Stomach smooth muscle (tissue), 2 donors: Measurements from ENCODE around the gene WRAP53.
"Not testable (repeated sequence)": the region's sequence is repeated elsewhere in the genome, so short reads cannot be mapped to it uniquely, and the experiment has no call there.

Source experiments
- H3K27ac ChIP-seq: one replicate; pipeline ENCODE4 v1.7.0; 2013; ENCODE audit warnings: mild to moderate bottlenecking, low read length, inconsistent platforms
- H3K27me3 ChIP-seq, 2 donors: one replicate each; pipeline ENCODE4 v1.7.0; 2013; ENCODE audit warnings: low read length in 2 of 2; ENCODE audit not compliant: insufficient read depth in 2 of 2, control insufficient read depth in 1 of 2
- H3K36me3 ChIP-seq, 2 donors: one replicate each; pipeline ENCODE4 v1.7.0; 2013; ENCODE audit warnings: low read length in 2 of 2; ENCODE audit not compliant: control insufficient read depth in 2 of 2, insufficient read depth in 2 of 2
- H3K4me1 ChIP-seq: one replicate; pipeline ENCODE4 v1.7.0; 2013; ENCODE audit warnings: low read length; ENCODE audit not compliant: control insufficient read depth, insufficient read depth
- H3K4me3 ChIP-seq, 2 donors: one replicate each; pipeline ENCODE4 v1.7.0; 2013; ENCODE audit warnings: low read length in 2 of 2
- H3K9ac ChIP-seq, 2 donors: one replicate each; pipeline ENCODE4 v1.7.0; 2013; ENCODE audit warnings: low read length in 2 of 2, mild to moderate bottlenecking in 1 of 2
- H3K9me3 ChIP-seq, 2 donors: one replicate each; pipeline ENCODE4 v1.7.0; 2013; ENCODE audit warnings: low read length in 2 of 2; ENCODE audit not compliant: control insufficient read depth in 2 of 2
- donor health status: healthy.
- donor health status: Pancreatic carcinoma.

Gene WRAP53

DNA sequence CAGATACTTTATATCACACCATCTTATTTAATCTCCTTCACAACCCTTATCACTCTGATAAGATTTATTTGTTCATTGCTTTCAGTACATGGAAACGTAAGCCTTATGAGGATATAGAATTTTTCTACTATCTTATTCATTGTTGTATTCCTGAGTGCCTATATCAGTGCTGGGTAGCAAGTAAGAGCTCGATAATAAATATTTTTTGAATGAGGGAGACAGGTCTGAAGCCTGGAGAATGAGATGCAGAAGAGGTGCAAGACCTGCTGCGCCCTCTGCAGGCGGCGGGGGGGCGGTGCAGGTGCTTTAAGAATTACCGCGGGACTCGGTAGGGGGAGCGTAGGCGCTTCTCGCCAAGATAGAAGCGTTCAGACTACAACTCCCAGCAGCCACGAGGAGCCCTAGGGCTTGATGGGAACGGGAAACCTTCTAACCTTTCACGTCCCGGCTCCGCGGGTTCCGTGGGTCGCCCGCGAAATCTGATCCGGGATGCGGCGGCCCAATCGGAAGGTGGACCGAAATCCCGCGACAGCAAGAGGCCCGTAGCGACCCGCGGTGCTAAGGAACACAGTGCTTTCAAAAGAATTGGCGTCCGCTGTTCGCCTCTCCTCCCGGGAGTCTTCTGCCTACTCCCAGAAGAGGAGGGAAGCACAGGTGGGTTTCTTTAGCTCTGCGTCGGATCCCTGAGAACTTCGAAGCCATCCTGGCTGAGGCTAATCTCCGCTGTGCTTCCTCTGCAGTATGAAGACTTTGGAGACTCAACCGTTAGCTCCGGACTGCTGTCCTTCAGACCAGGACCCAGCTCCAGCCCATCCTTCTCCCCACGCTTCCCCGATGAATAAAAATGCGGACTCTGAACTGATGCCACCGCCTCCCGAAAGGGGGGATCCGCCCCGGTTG lies at the start of gene WRAP53:
WRAP53 (plus strand) TSS at position 570 of the 900 bp plus-strand sequence; CDS start at position 742, 172 bp downstream.
- H3K4me1 ChIP-seq = peaks cover 19% of the 10 kb centered on the region
- peak within 1 kb of the TSS; percentile 96 to 99 for H3K9ac ChIP-seq
- H3K36me3 ChIP-seq = no peaks in the 10 kb centered on the region
- no peaks in the 10 kb centered on the region for H3K27me3 ChIP-seq
- H3K9me3 ChIP-seq = no peaks in the 10 kb centered on the region
- peak within 1 kb of the TSS; percentile 98 for H3K27ac ChIP-seq
- H3K4me3 ChIP-seq = peak within 1 kb of the TSS; percentile 99 to 100

DNA sequence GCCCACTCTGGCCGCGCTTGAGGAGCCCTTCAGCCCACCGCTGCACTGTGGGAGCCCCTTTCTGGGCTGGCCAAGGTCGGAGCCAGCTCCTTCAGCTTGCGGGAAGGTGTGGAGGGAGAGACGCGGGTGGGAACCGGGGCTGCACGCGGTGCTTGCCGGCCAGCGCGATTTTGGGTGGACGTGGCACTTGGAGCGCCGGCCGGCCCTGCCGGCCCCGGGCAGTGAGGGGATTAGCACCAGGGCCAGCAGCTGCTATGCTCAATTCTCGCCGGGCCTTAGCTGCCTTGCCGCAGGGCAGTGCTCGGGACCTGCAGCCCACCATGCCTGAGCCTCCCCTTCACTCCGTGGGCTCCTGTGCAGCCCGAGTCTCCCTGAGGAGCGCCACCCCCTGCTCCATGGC lies 47.5 kb upstream of the WRAP53 start:
- H3K36me3 ChIP-seq = no peaks in the 10 kb centered on the region
- no peaks in the 10 kb centered on the region for H3K27me3 ChIP-seq
- no peak overlapping the region for H3K27ac ChIP-seq
- H3K9me3 ChIP-seq = no peaks in the 10 kb centered on the region
- H3K9ac ChIP-seq = no peak overlapping the region
- H3K4me3 ChIP-seq = no peak overlapping the region
- no peaks in the 10 kb centered on the region for H3K4me1 ChIP-seq

DNA sequence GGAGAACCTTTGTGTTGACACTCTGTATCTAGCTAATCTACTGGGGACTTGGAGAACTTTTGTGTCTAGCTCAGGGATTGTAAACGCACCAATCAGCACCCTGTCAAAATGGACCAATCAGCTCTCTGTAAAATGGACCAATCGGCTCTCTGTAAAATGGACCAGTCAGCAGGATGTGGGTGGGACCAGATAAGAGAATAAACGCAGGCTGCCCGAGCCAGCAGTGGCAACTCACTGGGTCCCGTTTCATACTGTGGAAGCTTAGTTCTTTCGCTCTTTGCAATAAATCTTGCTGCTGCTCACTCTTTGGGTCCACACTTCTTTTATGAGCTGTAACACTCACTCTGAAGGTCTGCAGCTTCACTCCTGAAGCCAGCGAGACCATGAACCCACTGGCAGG lies 46.6 kb upstream of the WRAP53 start:
- not testable (repeated sequence) for H3K36me3 ChIP-seq, H3K9me3 ChIP-seq, H3K9ac ChIP-seq, H3K27me3 ChIP-seq, H3K4me1 ChIP-seq, H3K4me3 ChIP-seq, H3K27ac ChIP-seq

DNA sequence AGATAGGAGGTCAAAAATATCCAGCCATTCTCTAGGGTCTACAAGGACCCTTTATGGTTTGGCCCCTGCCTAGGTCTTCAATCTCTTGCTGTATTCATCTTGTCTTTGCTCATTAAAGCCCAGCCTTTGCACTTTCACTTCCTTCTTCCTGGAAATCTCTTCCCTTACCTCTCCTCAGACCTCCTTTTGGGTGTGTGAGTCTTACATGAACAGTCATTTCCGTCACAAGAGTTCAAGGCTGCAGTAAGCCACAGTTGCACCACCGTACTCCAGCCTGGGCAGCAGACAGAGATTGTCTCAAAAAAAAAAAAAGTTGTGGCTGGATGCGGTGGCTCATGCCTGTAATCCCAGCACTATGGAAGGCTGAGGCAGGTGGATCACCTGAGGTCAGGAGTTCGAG lies 43.5 kb upstream of the WRAP53 start:
- Histone ChIP-seq H3K9me3 (no peaks in the 10 kb centered on the region), H3K27me3 (peaks cover 1 to 2% of the 10 kb centered on the region in 2 donors), H3K4me3 (no peak overlapping the region), H3K27ac (no peak overlapping the region), H3K36me3 (no peaks in the 10 kb centered on the region), H3K4me1 (no peaks in the 10 kb centered on the region), H3K9ac (no peak overlapping the region)

DNA sequence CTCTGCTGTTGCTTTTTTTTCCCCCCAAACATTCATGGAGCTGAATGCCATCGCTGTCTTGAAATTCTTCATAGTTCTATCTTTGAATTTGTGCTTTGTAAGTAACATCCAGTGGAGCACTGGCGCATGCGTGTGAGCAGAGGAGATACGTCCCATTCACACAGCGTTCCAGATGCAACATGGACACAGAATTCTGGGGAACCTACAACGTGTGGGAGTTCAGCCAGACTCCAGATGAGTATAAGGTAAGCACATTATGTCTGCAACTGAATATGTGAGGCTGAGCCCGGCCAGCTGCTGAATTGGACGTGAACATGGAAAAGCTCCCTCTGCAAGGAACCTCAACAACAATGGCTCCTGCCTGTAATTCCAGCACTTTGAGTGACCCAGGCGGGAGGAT lies 41.8 kb upstream of the WRAP53 start:
- H3K4me3 ChIP-seq = no peak overlapping the region
- no peaks in the 10 kb centered on the region for H3K36me3 ChIP-seq

DNA sequence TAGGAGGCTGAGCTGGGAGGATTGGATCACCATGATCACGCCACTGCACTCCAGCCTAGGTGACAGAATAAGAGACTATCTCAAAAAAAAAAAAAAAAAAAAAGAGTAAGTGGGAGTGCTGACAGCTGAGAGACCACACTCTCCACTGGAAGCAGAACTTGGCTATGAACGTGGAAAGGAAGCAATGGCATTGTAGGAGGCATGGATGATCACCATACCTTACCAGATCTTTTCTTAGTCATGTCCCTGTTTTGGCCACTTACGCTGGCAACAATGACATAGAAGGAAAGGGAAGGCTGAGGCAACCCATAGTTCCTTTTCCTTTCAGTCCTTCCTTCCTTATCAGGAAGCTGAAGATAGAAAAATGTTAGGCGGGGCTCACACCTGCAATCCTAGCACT lies 41.3 kb upstream of the WRAP53 start:
- Histone ChIP-seq H3K27ac (no peak overlapping the region), H3K9me3 (no peaks in the 10 kb centered on the region), H3K4me1 (peaks cover 18% of the 10 kb centered on the region), H3K36me3 (no peaks in the 10 kb centered on the region), H3K9ac (no peak overlapping the region), H3K4me3 (no peak overlapping the region), H3K27me3 (peaks cover 9 to 17% of the 10 kb centered on the region in 2 donors)

More for the DNA sequence above, 41.8 kb upstream of the WRAP53 start:
- Histone ChIP-seq H3K4me1 (peaks cover 14% of the 10 kb centered on the region), H3K27ac (no peak overlapping the region), H3K9ac (no peak overlapping the region), H3K9me3 (no peaks in the 10 kb centered on the region), H3K27me3 (peaks cover 9 to 13% of the 10 kb centered on the region in 2 donors)

DNA sequence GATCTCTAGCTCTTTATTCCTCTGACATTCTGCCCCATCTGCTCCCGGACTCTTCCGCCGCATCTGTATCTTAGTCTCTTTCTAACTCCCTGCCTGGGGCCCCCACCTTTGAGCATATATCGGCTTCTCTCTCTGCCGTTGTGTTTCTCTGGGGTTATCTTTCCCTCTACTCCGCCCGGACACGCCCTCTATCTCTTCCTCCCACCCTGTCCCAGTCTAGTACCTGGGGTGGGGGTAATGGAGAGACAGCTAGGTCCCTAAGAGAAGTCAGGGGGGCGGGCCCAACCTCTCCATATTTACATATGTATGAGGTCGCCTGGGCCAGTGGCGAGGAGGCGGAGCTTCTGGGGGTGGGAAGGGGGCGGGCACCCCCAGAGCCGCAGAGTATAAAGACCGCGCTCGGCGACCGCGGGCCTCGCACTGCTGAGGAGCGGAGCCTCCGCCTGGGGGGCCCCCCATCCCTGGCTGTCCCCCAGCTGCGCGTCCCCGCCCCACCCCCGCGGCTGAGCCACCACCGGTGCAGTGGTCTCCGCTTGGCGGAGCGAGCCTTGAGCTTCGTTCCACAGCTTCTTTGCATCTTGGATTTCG lies 37.7 kb upstream of the WRAP53 start, which contains the start of gene ATP1B2:
ATP1B2 (plus strand) TSS at position 418 of the 588 bp plus-strand sequence. CDS start 593 bp downstream, outside the sequence.
- H3K4me3 ChIP-seq = peak within 1 kb of the TSS; percentile 66 to 74
- peaks cover 18% of the 10 kb centered on the region for H3K4me1 ChIP-seq
- peak within 1 kb of the TSS; percentile 29 to 38 for H3K9ac ChIP-seq
- H3K36me3 ChIP-seq = no peaks in the 10 kb centered on the region
- H3K9me3 ChIP-seq = no peaks in the 10 kb centered on the region
- H3K27me3 ChIP-seq = peaks cover 9 to 21% of the 10 kb centered on the region in 2 donors
- H3K27ac ChIP-seq = peak within 1 kb of the TSS; percentile 24

DNA sequence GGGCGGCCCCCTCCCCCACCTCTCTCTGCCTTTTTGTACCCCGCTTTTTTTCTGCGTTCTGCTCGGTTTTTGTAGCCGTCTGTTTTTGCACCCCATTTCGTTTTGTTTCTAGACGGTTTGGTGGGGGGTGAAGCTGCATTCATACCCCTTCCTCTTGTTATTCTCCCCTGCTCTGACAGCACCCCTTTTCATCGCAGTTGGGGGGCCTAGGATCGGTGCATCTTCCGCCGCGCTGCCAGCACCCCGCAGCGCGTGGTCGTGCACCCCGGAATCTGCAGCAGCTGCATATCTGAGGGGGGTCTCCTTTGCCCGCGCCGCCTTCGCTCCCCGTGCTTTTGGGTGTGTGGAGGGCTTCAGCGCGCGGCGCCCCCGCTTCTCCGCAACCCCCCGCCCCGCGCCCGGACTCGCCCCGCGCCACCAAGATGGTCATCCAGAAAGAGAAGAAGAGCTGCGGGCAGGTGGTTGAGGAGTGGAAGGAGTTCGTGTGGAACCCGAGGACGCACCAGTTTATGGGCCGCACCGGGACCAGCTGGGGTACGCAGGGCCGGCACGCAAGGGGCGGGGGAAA lies 37.1 kb upstream of the WRAP53 start:
- no peaks in the 10 kb centered on the region for H3K9me3 ChIP-seq
- peak overlapping the region; percentile 66 to 74 for H3K4me3 ChIP-seq
- peak overlapping the region; percentile 24 for H3K27ac ChIP-seq
- peaks cover 19% of the 10 kb centered on the region for H3K4me1 ChIP-seq
- peaks cover 9 to 21% of the 10 kb centered on the region in 2 donors for H3K27me3 ChIP-seq
- no peaks in the 10 kb centered on the region for H3K36me3 ChIP-seq
- peak overlapping the region; percentile 21 to 38 for H3K9ac ChIP-seq

DNA sequence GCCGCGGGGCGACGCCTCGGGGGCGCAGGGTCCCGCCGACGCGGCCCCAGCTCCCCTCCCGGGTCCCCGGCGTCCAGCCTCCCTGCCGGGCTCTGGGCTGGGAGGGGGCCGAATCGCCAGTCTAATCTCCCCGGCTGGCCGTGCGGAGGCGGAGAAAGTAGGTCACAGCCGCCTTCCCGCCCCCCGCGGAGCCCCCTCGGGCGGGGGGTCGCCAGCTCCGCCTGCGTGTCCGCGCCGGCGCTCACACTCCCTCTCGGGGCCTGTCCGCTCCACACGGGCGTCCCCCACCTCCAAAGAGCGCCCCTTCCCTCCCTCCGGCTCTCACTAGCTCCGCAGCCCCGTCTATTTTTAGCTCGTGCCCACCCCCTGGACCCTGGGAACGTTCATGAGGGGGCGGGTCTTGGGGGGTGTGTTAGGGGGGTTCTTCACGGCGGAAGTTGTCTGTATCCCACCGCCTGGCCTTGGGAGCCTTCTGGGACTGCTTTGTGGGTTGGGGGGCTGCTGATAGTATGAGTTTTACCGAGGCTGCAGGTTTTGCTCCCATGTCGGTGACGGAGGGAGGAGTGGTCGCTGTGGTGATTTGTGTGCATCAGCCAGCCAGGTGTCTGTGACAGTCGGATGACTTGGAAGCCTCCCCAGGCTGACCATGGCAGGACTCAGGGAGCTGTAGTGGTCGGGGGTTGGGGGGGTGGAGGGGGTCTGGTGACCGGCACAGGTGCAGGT lies 36.5 kb upstream of the WRAP53 start:
- Histone ChIP-seq H3K9me3 (no peaks in the 10 kb centered on the region), H3K9ac (peak overlapping the region; percentile 21 to 32), H3K4me1 (peaks cover 23% of the 10 kb centered on the region), H3K4me3 (peak overlapping the region; percentile 66 to 74), H3K27me3 (peaks cover 9 to 21% of the 10 kb centered on the region in 2 donors), H3K27ac (peak overlapping the region; percentile 24), H3K36me3 (no peaks in the 10 kb centered on the region)
